NB4 (cell line): ENCODE measurements around the gene USP20.

Experiments used
- POLR2A ChIP-seq: IDR thresholded peaks from 2 replicates; pipeline ENCODE4 v1.6.1; 2011; ENCODE audit warnings: mild to moderate bottlenecking; ENCODE audit not compliant: insufficient read length; ENCODE audit errors: extremely low read depth
- TF ChIP-seq, protein P1 (sequence below): IDR thresholded peaks from one replicate; pipeline ENCODE4 v1.5.1; 2012; ENCODE audit warnings: low read depth, low read length
- TF ChIP-seq, protein P2 (sequence below): IDR thresholded peaks from 2 replicates; pipeline ENCODE4 v1.6.1; 2011; ENCODE audit warnings: low read depth, low read length

DNA sequence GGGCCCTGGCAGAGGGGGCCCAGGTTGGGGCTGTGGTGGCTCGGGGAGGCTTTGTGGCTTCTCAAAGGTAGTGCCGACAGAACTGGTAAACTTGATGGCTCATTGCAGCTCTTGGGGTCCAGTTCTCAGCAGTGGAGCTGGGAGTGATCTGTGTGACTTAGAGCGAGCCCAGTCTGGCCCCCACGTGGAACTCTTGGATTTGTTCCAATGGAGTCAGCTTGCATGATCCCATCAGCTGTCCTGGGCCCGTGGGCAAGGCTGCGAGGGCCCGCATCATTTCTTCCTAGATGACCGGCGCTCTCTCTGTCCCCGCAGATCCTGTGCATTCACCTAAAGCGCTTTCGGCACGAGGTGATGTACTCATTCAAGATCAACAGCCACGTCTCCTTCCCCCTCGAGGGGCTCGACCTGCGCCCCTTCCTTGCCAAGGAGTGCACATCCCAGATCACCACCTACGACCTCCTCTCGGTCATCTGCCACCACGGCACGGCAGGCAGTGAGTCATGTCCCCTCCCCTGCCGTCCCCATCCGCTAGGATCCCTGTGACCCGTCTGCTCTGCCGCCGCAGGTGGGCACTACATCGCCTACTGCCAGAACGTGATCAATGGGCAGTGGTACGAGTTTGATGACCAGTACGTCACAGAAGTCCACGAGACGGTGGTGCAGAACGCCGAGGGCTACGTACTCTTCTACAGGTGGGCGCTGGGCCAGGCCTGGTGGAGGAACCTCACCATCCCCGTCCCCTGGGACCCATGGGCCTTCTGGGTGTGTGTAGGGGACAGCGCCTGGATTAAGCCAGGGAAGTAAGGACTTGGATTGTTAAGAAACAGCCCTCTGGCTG lies 39.2 kb downstream of the USP20 start:
- TF ChIP-seq, protein P1, sequence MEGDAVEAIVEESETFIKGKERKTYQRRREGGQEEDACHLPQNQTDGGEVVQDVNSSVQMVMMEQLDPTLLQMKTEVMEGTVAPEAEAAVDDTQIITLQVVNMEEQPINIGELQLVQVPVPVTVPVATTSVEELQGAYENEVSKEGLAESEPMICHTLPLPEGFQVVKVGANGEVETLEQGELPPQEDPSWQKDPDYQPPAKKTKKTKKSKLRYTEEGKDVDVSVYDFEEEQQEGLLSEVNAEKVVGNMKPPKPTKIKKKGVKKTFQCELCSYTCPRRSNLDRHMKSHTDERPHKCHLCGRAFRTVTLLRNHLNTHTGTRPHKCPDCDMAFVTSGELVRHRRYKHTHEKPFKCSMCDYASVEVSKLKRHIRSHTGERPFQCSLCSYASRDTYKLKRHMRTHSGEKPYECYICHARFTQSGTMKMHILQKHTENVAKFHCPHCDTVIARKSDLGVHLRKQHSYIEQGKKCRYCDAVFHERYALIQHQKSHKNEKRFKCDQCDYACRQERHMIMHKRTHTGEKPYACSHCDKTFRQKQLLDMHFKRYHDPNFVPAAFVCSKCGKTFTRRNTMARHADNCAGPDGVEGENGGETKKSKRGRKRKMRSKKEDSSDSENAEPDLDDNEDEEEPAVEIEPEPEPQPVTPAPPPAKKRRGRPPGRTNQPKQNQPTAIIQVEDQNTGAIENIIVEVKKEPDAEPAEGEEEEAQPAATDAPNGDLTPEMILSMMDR, result no peak
- TF ChIP-seq POLR2A, result no peak
- TF ChIP-seq, protein P2, sequence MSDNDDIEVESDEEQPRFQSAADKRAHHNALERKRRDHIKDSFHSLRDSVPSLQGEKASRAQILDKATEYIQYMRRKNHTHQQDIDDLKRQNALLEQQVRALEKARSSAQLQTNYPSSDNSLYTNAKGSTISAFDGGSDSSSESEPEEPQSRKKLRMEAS, result no peak
